AG10803 (cell line): ENCODE results near the gene RNF166.

Experiments used
- DNase-seq: peaks from one replicate; pipeline ENCODE4 v3.0.0; 2010; ENCODE audit warnings: low read depth
- H3K4me3 ChIP-seq: 2 replicates; pipeline ENCODE4 v1.5.1; 2011; ENCODE audit warnings: mild to moderate bottlenecking, low read length, control low read depth
- CTCF ChIP-seq: conservative IDR thresholded peaks from 2 replicates; pipeline ENCODE4 v1.5.1; 2011; ENCODE audit warnings: mild to moderate bottlenecking, low read length, control low read depth, inconsistent platforms

Gene RNF166

DNA sequence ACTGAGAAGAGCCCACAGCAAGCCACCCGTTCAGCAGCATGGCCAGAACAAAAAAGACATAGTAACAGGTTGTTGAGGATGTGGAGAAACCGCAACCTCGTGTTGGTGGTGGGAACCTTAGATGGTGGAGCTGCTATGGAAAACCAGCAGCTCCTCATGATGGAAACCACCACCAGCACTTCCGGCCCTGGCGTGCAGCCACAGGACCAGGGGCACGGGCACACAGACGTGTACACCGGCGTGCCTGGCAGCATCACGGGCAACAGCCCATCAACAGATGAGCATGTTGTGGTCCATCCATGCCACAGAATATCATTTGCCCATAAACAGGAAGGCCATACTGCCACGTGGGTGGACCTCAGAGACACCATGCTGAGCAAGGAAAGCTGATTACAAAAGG lies 12.0 kb upstream of the RNF166 start:
- no peak overlapping the region for H3K4me3 ChIP-seq
- no peak for DNase-seq
- no peak for TF ChIP-seq CTCF

- no peak for DNase-seq
- no peak overlapping the region for H3K4me3 ChIP-seq
- TF ChIP-seq CTCF, result no peak
These were observed 10.4 kb upstream of the RNF166 start for GRCh38 chr16:88716601-88717001.

- no peak for DNase-seq
- TF ChIP-seq CTCF, result no peak
- no peak overlapping the region for H3K4me3 ChIP-seq
These were observed 10.0 kb upstream of the RNF166 start for GRCh38 chr16:88716201-88716600.

- TF ChIP-seq CTCF, result no peak
These were observed 9.3 kb upstream of the RNF166 start for GRCh38 chr16:88715312-88716190.

GRCh38 chr16:88714420-88715302 lies 8.5 kb upstream of the RNF166 start:
- no peak for TF ChIP-seq CTCF

More at GRCh38 chr16:88715312-88716190, 9.3 kb upstream of the RNF166 start:
- DNase-seq, result no peak
- H3K4me3 ChIP-seq, result no peak overlapping the region

DNA sequence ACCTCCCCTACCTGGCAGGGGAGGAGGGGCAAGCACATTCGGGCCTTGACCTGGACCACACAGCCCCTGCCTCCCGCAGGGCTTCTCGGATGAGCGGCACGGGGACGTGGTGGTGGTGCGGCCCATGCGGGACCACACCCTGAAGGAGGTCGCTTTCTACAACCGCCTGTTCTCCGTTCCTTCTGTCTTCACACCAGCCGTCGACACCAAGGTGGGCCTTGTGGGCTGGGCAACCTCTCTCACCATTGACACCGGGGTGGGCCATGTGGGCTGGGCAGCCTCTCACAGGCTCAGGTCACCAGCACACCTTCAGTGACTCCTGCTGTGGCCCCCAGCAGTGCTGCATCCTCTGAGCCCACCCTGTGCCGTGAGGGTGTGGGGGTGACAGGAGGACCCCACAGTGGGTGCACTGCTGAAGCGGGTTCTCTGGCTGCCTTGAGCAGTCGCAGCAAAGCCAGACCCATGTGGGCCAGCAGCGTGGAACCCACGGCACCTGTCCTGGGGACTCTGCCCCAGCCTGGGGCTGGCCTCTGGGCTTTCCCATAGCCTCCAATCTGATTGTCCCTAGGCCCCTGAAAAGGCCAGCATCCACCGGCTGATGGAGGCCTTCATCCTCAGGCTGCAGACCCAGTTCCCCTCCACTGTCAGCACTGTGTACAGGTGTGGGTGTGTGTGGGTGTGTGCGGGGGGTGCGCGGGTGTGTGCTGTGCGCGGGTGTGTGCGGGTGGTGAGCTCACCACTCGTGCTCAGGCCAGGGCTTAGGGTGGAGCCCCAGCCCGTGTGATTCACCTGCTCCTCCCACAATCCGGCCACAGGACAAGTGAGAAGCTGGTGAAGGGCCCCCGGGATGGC lies 7.6 kb upstream of the RNF166 start:
- H3K4me3 ChIP-seq, result no peak overlapping the region
- no peak for DNase-seq
- TF ChIP-seq CTCF, result no peak

More at GRCh38 chr16:88714420-88715302, 8.5 kb upstream of the RNF166 start:
- no peak for DNase-seq
- no peak overlapping the region for H3K4me3 ChIP-seq
